HG02623 (cell line): Measurements from ENCODE around the gene ZMYM4.

Source experiments
- ATAC-seq: cut with Tn5 transposase; IDR thresholded peaks from one replicate; pipeline ENCODE4 v1.9.1; 2021; ENCODE audit warnings: moderate library complexity; ENCODE audit not compliant: unreplicated experiment

The ZMYM4 gene

GRCh38 chr1:35394386-35394785, 125.9 kb downstream of the ZMYM4 start:
- no peak for ATAC-seq

DNA sequence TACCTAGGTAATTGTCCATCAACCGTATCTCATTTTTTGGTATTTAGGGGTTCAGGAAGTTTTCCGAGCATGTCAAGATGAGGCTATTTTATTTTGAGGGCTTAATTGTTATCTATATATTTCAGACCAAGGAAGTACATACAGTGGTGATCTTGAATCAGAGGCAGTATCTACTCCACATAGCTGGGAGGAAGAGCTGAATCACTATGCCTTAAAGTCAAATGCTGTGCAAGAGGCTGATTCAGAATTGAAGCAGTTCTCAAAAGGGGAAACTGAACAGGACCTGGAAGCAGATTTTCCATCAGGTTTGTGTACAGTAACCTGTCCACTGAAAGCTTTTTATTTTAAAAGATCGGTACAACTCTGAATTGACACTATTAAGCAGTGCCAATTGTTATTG, 130.2 kb downstream of the ZMYM4 start:
- ATAC-seq: no peak

- ATAC-seq: no peak
Measured at GRCh38 chr1:35401049-35401448, 132.5 kb downstream of the ZMYM4 start.

DNA sequence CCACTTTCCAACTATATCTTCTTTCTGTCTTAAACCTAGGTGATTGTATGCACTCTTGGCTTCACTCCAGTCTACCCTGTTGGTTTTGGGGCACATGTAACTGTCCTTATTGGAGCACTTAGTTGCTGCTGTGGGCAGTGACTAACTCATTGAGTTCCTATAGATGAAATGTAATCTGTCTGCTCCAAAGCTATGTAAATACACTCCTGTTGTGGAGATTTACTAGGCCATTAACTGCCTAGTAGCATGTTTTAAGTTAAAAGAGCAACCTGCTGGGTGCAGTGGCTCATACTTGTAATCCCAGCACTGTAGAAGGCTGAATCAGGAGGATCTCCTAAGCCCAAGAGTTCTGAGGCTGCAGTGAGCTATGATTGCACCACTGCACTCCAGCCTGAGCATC, 137.6 kb downstream of the ZMYM4 start:
- no peak for ATAC-seq

GRCh38 chr1:35407743-35408142, 139.2 kb downstream of the ZMYM4 start:
- ATAC-seq: no peak

- no peak for ATAC-seq
Measured at GRCh38 chr1:35408925-35409324, 140.4 kb downstream of the ZMYM4 start.

DNA sequence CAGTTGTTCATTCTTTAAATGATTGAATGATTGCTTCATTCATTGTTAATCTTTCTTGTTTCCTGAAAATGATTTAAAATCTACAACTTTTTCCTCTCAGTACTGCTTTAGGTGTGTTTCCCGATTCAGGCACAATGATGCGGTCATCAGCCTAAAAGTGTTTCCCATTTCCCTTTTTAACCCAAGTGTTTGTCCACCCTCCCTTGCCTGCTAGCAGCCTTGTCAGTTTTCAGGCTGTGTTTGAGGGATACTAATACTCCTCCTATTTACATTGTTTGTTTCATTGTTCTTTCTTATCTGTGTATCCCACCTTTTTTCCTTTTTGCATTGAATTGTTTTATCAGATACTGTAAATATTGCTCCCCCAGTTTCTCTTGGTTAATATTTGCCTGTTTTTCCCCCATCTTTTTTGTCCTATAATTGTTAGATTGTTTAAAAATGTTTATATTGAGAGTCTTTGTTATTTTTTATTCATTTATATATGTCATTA, 157.6 kb downstream of the ZMYM4 start:
- no peak for ATAC-seq

GRCh38 chr1:35428360-35428759, 159.9 kb downstream of the ZMYM4 start:
- no peak for ATAC-seq

DNA sequence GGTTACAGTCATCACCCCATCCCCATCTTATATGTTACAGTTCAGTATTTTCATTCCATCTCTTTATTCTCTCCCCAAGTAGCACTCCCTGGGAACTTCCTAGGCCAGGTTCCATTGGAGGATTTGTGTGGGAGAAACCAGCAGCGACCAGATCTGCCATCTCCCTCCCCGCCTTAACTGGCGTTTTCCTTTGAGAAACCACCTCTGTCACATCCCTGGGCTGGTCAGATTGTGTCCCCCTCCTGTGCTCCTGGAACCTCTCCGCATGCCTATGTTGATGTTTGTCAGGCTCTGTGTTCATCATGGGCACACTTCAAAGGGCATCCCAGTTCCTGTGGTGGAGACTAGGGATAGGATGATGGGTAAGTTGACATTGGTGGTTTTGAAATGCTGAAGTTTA, 162.3 kb downstream of the ZMYM4 start:
- no peak for ATAC-seq

GRCh38 chr1:35431173-35431599, 162.7 kb downstream of the ZMYM4 start:
- no peak for ATAC-seq

GRCh38 chr1:35432231-35432630, 163.7 kb downstream of the ZMYM4 start:
- ATAC-seq: no peak

- ATAC-seq: no peak
Measured at GRCh38 chr1:35433714-35434113, 165.2 kb downstream of the ZMYM4 start.

DNA sequence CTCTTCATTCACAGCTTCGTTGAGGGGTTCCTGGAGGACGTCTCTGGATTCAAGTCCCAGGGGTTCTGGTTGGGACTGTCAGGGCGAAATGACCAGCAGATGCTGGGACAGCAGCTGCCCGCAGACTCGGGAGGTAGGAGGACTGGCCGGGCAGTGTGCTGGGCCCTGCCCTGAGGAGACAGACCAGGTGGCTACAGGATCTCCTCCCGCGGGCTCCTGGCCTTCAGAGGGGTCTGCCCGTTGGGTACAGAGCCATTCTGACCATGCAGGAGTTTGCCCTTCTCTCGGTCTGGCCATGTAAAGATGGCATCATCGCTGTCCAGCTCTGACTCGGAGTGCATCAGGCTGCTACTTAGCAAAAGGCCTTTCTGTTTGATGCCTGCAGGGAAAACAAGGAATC, 166.2 kb downstream of the ZMYM4 start:
- ATAC-seq: no peak

- ATAC-seq: no peak
Measured at GRCh38 chr1:35436078-35436477, 167.6 kb downstream of the ZMYM4 start.

DNA sequence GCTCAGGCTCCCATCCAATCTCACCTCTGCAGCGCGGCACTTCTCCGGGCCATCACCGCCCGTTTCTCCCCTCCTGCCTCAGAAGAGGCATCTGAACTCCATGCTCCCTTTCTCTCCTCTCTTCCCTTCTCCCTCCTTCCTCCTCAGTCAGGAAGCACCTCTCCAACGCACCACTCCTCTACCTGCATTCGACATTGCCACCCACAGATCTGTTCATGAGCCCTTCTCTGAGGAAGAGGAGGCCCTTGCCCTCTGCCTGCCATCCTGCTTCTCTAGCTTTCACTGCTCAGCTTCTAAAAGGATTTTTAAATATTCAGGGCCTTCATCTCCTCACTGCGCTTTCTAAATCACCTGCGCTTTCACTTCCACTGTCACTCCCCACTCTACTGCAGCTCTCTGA, 168.7 kb downstream of the ZMYM4 start:
- no peak for ATAC-seq

GRCh38 chr1:35439626-35440025, 171.1 kb downstream of the ZMYM4 start:
- no peak for ATAC-seq

GRCh38 chr1:35441926-35442579, 173.5 kb downstream of the ZMYM4 start:
- no peak for ATAC-seq

DNA sequence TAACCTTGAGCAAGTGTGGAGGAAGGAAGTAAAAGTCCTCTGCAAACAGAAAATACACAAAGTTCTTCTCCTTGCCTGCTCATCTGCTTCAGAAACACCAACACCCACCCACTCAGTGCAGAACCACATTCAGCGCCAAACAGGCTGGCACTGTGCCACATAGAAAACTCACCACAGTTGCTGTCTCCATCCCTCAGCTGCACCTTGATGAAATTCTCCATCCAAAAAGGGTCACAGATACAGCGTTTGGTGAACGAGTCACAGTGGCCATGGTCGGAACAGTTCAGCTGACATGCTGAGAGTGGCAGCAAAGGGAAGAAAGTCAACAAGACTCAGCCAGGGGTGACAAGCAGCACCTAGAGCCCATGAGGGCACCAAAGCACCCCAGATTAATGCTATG, 174.2 kb downstream of the ZMYM4 start:
- ATAC-seq: no peak

DNA sequence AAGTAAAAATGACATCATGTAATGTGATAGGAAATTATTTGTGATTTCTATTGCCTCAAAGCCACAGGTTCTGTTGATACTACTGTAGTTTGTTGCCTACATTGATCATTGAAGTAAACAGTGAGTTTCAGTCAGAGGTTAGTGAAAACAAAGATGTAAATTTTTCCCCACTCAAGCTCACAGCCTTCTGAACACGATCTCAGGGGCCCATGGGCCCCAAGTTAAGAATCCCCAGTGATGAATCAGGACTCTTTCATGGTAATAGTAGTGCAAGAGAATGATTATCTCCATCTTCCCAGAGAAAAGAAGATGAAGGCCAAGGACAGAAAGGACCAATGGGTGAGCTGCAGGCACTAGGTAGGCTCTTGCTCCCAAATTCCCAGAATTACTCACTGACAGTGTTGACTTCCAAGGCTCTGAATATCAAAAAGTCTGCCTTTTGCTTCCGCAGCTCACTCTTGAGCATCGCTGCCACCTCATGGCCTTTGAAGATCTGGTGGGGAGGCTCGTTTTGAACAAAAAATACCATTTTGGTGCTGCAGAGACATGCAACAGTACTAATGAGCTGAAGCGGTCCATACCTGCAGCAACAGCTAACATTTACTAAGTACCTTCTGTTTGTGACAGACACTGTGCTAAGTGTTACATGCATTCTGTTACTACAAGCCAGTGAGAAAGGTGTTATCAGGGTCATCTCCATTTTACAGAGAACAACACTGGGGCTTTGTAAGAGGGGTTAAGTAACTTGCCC, 175.4 kb downstream of the ZMYM4 start:
- ATAC-seq: no peak

DNA sequence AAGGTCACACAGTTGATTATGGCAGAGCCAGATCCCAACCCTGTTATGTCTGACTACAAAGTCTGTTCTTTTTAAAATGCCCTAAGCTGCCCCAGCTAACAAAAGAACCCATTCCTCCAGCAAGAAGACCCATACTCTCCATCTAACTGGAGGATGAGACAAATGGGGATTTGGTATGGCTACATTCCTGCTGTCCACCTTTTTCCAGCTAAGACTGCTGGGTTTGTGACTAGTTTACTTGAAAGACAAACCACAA, 175.9 kb downstream of the ZMYM4 start:
- ATAC-seq: no peak

GRCh38 chr1:35447278-35447677, 178.8 kb downstream of the ZMYM4 start:
- ATAC-seq: no peak

DNA sequence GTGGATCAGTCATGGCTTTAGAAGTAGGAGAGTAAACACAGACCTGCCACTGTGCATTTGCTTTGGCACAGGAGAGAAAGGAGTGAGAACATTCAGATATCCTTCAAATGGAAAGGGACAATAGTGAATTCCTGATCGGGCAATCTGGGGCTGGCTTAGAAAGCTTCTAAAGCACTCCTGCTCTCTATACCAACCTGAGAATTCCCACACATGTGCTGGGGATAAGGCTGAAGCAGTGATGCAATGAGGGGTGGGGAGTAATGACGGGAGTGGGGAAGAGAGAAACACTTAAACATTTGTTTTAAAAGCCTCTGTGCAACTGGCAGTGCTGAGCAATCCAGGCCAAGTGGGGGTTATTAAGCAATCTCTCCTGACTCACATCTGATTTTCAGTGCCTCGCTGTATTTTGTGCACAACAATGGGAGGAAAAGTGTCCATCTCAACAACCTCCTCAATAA, 179.9 kb downstream of the ZMYM4 start:
- ATAC-seq: no peak
